Right hindlimb (tissue), 1 donor: ENCODE data around the gene APOL2.
"Not testable (repeated sequence)": the region's sequence is repeated elsewhere in the genome, so short reads cannot be mapped to it uniquely, and the experiment has no call there.

Source experiments
- DNase-seq: peaks from one replicate; pipeline ENCODE4 v3.0.0-alpha.2; 2018

APOL2 gene

DNA sequence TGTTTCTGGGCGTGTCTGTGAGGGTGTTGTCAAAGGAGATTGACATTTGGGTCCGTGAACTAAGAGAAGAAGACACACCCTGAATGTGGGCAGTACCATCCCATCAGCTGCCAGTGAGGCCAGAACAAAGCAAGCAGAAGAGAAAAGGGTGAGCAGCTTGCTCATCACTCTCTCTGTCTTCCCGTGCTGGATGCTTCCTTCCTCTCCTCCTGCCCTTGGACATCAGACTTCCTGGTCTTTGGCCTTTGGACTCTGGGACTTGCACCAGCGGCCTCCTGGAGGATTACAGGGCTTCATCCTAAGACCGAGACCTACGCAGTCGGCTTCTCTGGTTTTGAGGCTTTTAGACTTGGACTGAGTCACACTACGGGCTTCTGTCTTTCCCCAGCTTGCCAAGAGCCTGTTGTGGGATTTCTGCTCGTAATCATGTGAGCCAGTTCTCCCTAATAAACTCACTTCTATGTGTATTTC is 18.8 kb downstream of the APOL2 start:
- DNase-seq: peak; percentile 70

DNA sequence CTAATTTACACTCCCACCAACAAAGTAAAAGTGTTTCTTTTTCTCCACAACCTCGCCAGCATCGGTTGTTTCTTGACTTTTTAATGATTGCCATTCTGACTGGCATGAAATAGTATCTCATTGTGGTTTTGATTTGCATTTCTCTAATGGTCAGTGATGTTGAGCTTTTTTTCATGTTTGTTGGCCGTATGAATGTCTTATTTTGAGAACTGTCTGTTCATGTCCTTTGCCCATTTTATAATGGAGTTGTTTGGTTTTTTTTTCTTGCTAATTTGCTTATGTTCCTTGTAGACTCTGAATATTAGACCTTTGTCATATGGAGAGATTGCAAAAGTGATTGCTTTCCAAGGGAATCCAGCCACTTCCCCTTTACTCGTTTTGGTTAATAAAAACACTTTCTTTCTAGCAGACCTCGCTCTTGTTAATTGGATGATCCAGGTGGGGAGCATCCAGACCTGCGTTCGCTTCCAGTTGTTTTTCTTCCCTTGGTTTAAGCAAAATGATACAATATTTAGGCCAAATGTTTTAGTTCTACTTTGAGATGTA is 20.6 kb downstream of the APOL2 start:
- no peak for DNase-seq

DNA sequence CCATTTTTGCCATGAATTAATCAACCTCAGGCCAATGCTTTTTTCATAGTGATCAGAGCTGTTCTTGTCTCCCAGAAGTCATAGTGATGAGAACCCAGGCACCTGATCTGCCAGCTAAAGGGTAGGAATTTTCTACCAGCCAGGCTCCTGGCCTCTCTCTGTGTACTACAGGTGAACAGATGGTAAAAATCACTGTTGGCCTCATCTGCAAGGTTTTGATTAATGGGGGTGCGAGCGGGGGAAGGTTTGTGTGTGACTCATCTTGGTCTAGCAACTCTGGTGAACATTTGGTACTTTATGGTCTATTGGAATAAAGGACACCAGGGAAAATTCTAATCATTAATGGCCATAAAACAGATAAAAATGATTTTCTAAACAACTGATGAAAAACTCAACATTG is 23.3 kb downstream of the APOL2 start:
- no peak for DNase-seq

DNA sequence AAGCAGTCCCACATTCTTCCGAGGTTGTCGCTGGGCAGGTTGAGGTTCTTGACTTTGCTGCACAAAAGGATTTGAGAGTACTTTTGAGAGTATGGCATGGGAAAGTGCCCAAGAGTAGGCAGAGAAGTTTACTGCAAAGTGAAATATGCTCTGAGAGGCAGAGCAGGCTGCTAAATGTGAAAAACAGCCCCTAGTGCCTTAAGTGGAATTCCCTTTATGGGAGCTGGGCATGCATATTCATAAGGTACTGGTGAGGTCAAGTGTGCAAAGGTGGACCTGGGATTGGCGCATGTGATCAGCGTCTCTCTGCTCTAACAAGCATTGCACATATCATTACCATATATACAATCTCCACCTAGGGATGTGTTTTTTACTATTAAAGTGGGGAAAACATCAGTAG is 25.7 kb downstream of the APOL2 start:
- DNase-seq: no peak

DNA sequence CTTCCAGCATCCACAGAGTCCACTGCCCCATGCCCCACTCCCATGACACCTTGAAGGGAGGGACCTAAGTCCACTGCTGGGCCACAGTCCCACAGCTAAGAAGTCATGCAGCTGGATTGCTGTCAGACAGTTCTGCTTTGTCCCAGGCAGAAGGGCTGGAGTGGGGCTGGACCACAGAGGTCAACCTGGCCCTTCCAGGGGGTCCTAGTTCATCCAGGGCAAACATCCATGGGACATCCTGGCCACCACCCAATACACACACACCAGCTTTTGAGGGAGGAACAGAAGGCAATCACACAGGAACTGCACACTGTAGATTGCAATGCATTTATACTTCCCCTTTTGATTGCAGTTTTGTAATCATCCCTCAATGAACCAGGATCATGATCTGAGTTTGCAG is 26.4 kb downstream of the APOL2 start:
- no peak for DNase-seq

DNA sequence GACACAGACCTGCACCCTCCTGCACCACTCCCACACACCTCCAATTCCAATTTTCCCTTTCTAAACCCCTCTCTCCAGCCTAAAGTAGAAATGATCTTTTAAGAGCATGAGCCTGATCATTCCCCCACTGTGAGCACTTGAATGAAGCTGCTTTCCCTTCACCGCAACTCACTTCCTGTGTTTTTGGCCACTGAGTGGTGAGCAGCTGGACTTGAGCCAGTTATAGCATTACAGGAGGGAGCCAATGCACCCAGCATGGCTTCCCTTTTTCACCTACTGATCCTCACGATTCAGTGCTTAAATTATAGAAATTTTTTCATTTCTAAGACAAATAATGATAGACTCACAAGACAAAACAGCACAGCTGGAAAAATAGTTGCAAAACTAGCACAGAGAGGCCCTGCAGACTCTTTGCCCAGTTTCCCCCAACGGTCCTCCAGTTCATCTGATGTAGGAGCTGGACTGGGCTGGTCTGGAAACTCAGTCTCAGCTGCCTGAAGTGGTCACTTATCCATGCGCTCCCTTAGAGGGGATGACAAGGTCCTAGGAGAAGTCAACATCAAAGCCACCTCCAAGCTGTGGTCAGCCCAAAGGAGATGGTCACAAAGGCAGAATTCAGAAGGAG is 28.0 kb downstream of the APOL2 start:
- peak; percentile 39 for DNase-seq

DNA sequence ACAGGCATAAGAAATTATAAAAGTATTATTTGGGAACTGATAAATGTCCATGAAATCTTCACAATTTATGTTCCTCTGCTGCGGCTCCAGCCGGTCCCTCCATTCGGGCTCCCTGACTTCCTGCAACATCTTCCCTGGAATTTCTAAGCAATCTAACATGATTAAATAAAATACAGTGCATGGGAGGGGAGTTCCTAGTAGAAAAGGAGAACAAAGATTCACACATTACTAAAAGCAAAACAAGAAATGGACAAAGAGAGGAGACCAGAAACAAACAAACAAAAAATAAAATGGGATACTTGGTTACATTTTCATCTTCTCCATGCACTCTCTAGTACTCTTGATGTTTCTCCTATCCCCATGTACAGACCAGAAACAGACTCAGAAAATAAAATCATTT is 29.1 kb downstream of the APOL2 start:
- no peak for DNase-seq

DNA sequence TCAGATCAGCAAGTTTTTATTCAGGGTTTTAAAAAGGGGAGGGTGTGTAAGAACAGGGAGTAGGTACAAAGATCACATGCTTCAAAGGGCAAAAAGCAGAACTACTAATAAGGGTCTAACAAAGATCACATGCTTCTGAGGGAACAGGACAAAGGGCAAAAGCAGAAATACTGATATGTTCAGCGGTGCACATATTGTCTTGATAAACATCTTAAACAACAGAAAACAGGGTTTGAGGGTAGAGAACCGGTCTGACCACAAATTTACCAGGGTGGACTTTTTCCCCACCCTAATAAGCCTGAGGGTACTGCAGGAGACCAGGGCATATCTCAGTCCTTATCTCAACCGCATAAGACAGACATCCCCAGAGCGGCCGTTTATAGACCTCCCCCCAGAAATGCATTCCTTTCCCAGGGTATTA is 29.8 kb downstream of the APOL2 start:
- not testable (repeated sequence) for DNase-seq

DNA sequence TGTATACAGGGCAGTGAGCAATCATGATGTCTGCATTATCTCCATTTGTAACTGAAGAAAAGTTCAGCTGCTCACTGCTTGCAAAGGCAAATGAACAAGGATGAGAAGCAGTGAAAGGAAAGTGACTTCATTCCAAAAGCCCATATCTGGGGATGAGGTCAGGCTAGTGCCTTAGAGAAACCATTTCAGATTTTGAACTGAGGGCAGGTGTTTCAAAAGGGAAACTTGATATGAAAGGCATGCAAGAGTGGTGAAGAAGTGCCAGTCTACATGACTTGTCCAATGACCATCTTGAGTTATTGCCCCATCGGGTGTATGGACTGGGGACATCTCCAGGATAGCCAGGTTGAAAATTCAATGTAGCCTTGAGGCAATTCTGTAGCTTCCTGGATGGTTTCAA is 30.4 kb downstream of the APOL2 start:
- no peak for DNase-seq

DNA sequence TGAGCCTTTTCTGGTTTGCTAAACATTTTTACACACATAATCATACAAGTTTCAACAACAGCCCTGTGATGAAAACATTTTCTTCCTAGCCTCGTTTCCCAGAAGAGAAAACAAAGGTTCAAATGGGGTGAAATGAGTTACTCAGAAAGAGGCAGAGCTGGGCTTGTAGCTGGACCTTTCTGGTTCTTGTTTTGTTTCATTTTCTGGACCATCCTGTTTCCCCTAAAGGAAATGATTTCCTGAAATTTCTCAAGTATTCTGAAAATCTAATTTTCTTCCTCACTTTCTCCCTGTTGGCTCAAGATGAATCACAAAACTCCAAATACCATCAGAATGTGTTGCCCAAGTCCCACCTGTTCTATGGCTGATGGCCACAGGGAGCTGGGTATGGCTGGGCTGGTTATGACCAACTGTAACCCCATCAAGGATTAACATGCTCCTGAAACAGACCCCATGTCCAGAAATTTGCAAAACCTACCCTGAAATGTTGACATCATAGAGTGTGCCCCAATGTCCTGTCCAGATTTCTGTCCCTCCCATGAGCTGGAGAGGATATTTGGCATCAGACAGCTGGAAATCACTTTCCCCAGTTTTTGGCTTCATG is 31.1 kb downstream of the APOL2 start:
- no peak for DNase-seq

DNA sequence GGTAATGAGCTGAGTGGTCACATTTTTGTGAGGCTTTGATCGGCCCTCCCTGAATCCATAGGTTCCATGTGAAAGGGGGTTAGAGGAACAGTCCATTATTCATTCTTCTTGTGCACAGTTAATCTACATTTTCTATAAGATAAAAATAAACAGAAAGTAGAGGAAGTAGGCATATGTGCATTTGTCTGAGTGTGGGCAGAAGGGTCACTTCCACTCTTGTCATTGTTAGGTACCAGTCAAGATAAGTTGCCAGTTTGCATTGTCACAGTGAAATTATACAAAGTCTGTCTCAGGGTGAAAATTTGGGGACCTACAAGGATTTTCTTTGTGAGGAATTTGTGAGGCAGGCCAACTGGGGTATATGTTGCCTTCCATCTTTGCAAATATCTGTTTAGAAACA is 33.1 kb downstream of the APOL2 start:
- no peak for DNase-seq

DNA sequence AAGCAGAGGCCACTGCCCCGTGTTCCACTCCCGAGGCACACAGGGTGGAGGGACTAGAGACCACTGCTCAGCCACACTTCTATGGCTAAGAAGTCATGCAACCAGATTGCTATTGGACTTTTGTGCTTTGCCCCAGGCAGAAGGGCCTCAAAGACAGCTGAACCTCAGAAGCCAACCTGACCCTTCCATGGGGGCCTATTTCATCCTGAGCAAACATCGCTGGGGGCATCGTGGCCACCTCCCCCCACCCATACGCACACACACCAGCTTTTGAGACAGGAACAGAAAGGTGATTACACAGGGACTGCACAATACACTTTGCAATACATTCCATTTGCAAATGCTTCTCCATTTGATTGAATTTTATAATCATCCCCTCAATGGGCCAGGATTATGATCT is 33.8 kb downstream of the APOL2 start:
- DNase-seq: not testable (repeated sequence)

DNA sequence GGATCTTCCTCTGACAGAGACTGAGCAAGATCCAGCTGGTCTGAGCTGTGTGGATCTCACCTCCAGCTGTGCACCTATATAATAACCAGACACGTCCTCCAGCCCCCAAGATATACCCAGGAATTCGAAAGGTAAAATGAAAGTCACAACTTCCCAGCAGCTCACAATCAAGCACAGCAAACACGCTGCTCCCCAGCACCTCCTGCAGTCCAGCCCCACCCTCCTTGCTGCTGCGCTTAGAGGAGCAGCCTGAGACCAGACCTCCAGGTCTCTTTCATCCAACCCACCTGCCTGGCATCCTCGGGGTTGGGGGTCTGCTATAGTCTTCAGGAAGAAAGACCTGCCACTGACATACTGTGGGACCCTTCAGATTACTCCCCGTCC is 34.7 kb downstream of the APOL2 start:
- DNase-seq: no peak

DNA sequence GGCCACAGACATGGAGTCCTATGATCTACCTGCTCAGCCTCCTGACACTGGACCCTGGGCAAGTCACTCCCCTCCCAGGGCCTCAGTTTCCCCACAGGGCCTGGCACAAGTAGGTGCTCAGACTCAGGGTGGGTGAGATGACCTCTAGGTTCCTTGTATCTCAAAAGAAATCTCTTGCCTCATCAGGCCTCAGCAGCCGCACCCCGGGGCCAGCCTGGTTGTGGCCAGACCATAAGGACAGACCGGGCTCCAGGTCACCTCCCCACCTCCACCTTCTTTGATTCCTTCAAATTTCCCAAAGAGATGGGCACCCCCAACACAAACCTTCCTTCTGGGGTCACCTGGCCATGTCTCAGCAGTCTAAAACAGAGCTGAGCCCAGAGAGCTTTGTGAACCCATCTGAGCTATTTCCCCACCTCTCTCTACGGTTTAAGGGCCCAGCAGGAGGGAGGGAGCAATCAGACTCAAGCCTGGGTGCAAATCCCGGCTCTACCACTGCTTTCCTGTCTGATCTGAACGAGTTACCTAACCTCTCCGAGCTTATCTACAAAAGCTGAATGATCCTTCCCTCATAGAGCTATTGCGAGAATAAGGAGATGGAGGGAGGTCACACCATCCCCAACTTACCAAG is 35.2 kb downstream of the APOL2 start:
- DNase-seq: no peak

DNA sequence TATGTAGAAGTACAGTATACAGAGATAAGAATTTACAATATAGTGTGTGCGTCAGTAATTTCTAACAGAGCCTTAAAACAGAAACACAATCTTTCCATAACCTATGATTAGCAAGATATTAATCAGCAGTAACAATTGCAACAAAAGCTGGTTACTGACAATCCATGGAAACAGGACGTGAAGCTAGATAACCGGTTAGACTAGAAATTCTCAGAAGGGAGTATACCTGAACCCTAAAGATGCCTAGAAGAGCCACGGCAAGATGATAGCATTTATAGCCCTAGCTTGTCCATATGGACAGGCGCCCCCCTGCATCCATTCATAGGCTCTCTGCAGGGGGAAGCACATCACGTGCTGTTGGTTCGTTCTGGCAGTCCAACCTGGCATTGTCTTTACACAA is 35.9 kb downstream of the APOL2 start:
- not testable (repeated sequence) for DNase-seq

DNA sequence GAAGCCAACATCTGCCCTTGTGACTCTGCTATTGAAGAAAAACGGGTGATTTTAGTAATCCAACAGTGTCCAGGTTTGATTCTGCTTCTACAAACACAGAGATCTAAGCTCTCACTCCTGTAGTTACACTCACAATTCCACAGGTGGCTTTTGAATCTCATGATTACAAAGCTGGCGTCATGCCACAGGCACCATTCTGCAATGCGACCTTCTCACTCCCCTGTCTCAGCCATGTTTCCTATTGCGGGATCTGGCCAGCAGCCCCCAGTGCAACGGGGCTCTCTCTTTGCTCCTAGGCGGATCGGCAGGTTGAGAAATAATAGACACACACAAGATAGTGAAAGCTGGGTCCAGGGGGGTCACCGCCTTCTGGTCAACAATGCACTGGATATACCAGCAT is 36.4 kb downstream of the APOL2 start:
- peak; percentile 51 for DNase-seq

DNA sequence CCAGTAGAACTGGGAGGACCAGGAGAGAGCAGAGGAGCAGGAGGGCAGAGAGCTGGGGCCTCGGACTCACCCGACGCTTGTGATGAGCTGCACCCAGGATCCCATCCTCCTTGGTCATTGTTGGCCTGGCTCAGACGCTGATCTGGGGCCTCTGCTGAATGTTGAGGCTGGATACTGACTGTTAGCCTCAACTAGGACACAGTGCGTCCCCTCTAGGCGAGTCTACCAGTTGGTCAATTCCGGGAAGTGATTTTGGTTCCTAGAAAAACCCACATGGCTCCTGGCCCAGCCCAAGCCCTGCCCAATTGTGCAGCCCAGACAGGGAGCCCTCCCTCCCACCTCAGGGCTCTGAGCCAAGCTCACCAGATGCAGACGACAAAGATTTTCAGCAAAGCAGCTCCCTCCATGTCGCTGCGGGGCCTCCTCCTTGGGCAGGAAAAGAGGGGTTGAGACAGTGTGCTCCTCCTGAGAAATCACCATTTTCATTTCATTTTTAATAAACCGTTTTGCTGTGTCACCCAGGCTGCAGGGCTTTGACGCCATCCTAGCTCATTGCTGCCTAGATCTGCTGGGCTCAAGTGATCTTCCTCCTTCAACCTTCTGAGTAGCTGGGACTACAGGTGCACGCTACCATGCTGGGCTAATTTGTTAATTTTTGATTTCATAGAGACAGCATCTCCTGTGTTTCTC is 37.6 kb downstream of the APOL2 start, which contains the start of gene APOL4:
Gene APOL4, minus strand, starts transcription at position 180 of the 690 bp plus-strand sequence. Its CDS starts 75 bp downstream, at position 105.
- DNase-seq: peak; percentile 91

DNA sequence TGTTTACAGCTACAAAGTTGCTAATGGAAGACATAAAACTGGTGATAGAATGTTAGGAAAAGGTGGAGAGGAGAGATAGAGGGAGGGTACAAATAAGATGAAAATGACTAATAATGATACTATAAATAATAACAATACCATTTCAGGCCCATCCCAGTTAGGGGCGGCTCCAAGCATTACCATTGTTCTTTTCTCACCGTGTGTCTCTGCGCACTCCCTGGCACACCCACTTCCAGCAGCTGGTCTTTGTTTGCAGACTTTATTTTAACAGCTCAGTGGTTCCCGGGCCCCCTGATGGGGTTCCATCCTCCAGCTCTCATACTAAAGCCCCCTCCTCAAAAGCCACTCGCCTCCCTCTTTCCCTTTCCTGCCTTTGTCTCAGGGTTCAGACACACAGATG is 38.3 kb downstream of the APOL2 start:
- not testable (repeated sequence) for DNase-seq

DNA sequence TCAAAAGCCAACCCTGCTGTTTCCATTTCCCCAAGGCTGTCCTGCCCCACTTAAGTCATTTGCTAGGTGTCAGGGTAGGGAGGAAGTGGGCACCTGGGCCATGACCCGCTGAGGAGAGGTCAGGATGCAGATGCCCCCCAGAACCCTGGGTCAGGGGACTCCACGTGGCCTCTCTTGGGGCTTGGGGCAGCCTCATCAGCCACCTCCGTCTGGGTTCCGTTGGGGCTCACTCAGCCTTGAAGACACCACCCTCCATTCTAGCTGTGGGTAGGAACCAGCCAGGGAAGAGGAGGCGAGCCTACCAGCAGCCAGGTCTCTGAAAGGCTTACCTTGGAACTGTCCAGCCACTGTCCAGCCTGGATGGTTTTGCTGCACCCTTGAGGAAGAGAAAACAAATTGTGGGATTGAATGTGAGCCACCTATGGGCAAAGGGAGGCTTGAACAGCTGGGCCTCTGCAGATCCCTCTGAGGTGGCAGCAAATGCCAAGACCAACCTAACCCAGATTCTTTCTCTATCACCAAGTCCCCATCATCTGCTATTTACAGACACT is 40.3 kb downstream of the APOL2 start:
- DNase-seq: no peak

DNA sequence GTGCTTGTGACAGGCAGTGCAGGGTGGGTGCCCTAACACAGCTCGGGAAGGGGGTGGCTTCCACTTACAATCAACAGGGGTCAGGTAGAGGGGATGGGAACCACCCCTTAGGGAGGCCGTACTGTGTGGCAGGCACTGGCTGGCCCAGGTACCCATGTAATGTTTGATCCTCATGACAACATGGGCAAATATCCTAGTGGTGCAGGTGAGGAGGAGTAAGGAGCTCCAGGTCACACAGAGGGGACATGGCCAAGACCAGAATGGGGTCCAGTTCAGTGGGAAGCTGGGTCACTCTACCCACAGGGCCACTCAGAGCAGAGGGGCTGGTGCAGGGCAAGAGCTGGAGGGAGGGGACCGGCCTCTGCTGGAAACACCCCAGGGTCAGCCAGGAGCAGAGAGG is 40.8 kb downstream of the APOL2 start:
- DNase-seq: no peak

DNA sequence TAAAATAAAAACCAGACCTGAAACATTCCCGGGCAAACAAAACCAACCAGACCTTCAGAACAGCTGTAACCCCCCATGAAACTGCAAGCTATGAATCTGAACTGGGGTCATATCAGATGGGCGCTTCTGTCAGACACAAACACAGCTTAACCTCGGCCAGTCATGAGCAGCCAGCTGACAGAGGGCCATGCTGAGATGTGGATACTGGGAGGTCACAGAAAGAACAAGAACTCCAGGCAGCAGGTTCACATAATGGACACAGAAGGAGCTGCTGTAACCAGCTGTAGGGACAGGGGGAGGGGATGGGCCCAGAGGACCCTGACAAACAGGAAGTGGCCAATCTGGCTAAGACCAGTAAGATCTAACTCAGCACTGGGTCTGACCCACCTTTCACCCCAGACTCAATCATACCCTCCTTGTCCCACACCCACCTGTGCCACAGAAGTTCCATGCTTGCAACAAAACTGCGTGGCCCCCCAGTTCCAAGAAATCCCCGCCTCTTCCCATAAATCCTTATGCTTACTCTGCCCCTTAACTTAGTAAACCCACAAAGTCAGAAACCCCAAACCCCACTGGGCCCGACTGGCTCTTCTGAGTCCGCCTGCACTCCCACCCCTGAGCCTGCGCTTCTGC is 41.7 kb downstream of the APOL2 start:
- peak; percentile 54 for DNase-seq

DNA sequence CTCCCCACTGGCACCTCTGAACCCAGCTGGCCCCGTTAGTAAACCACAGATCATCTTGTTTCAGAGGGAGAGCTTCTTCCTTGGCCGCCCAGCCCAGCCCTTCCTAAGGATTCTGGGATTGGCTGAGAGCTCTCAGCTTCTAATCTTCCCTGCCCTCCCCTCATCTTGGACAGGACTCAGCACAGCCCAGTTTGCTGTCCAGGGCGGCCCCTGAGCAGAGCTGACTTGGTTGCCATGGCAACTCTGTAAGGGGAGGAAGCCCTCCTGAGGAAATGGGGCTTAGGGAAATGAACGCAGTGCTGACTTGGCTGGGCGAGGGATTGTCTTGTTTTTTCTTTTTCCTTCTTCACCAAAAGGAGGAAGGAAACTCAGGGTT is 42.3 kb downstream of the APOL2 start:
- DNase-seq: peak; percentile 59
